ENCODE results near the gene LRP1B. TPM values are rescaled to one million over a fixed set of nuclear protein-coding genes. Genes with fewer than 3 reads are reported as not detected.

LRP1B gene
- total RNA-seq, 4 donors from 2014 or later, result 3.3 to 11.1 (median 4.6) TPM

- Histone ChIP-seq H3K36me3 (no peaks in the 10 kb centered on the region), H3K9me3 (no peaks in the 10 kb centered on the region), H3K4me3 (no peak overlapping the region), H3K27ac (no peak overlapping the region), H3K27me3 (no peaks in the 10 kb centered on the region), H3K4me1 (no peaks in the 10 kb centered on the region)
- in situ Hi-C loops (cut with MboI; ENCODE audit: low sequenced_read_pairs in 4 of 4) (no loop called here), intact Hi-C loops (cut with DNase I; ENCODE audit: low total_unique reads) (no loop called here)
- ATAC-seq, result no peak
- DNase-seq, result no peak
- TF ChIP-seq CTCF (IDR thresholded peaks at IDR 0.05 in 4 of 5, conservative IDR thresholded peaks at IDR 0.05 in 1 of 5) (no peak), POLR2A (IDR thresholded peaks at IDR 0.05) (no peak)
Measured at GRCh38 chr2:140994856-140995255, 1136.0 kb downstream of the LRP1B start.

GRCh38 chr2:140990416-140990815 lies 1140.4 kb downstream of the LRP1B start:
- Histone ChIP-seq H3K4me3 (no peak overlapping the region), H3K9me3 (no peaks in the 10 kb centered on the region), H3K27me3 (no peaks in the 10 kb centered on the region), H3K36me3 (no peaks in the 10 kb centered on the region), H3K27ac (no peak overlapping the region), H3K4me1 (no peaks in the 10 kb centered on the region)
- in situ Hi-C loops (cut with MboI; ENCODE audit: low sequenced_read_pairs in 4 of 4), result no loop called here
- intact Hi-C loops (cut with DNase I; ENCODE audit: low total_unique reads), result no loop called here
- DNase-seq (no peak), ATAC-seq (no peak)
- TF ChIP-seq CTCF (IDR thresholded peaks at IDR 0.05 in 4 of 5, conservative IDR thresholded peaks at IDR 0.05 in 1 of 5) (no peak), POLR2A (IDR thresholded peaks at IDR 0.05) (no peak)

- no peak overlapping the region for H3K4me3 ChIP-seq
- intact Hi-C loops (cut with DNase I; ENCODE audit: low total_unique reads) (no loop called here), in situ Hi-C loops (cut with MboI; ENCODE audit: low sequenced_read_pairs in 4 of 4) (no loop called here)
- TF ChIP-seq CTCF (IDR thresholded peaks at IDR 0.05 in 4 of 5, conservative IDR thresholded peaks at IDR 0.05 in 1 of 5), result no peak
- no peak for TF ChIP-seq POLR2A (IDR thresholded peaks at IDR 0.05)
- DNase-seq (no peak), ATAC-seq (no peak)
- H3K4me1 ChIP-seq, result no peaks in the 10 kb centered on the region
- H3K36me3 ChIP-seq, result no peaks in the 10 kb centered on the region
- H3K27ac ChIP-seq, result no peak overlapping the region
- no peaks in the 10 kb centered on the region for H3K27me3 ChIP-seq
- no peaks in the 10 kb centered on the region for H3K9me3 ChIP-seq
Measured at GRCh38 chr2:140988597-140988996, 1142.2 kb downstream of the LRP1B start.

- DNase-seq, result no peak
- TF ChIP-seq CTCF (IDR thresholded peaks at IDR 0.05 in 4 of 5, conservative IDR thresholded peaks at IDR 0.05 in 1 of 5), result no peak
- no peak for TF ChIP-seq POLR2A (IDR thresholded peaks at IDR 0.05)
- Histone ChIP-seq H3K27ac (no peak overlapping the region), H3K36me3 (no peaks in the 10 kb centered on the region), H3K4me1 (no peaks in the 10 kb centered on the region), H3K9me3 (no peaks in the 10 kb centered on the region), H3K27me3 (no peaks in the 10 kb centered on the region), H3K4me3 (no peak overlapping the region)
- in situ Hi-C loops (cut with MboI; ENCODE audit: low sequenced_read_pairs in 4 of 4), result no loop called here
- intact Hi-C loops (cut with DNase I; ENCODE audit: low total_unique reads), result no loop called here
- no peak for ATAC-seq
Measured at GRCh38 chr2:140986456-140986855, 1144.4 kb downstream of the LRP1B start.

GRCh38 chr2:140975237-140975636 lies 1155.6 kb downstream of the LRP1B start:
- in situ Hi-C loops (cut with MboI; ENCODE audit: low sequenced_read_pairs in 4 of 4), result no loop called here

More at GRCh38 chr2:140975237-140975636, 1155.6 kb downstream of the LRP1B start:
- Histone ChIP-seq H3K9me3 (no peaks in the 10 kb centered on the region), H3K27me3 (no peaks in the 10 kb centered on the region), H3K4me1 (no peaks in the 10 kb centered on the region), H3K27ac (no peak overlapping the region), H3K36me3 (no peaks in the 10 kb centered on the region), H3K4me3 (no peak overlapping the region)
- ATAC-seq (no peak), DNase-seq (no peak)
- intact Hi-C loops (cut with DNase I; ENCODE audit: low total_unique reads), result no loop called here
- TF ChIP-seq CTCF (IDR thresholded peaks at IDR 0.05 in 4 of 5, conservative IDR thresholded peaks at IDR 0.05 in 1 of 5) (no peak), POLR2A (IDR thresholded peaks at IDR 0.05) (no peak)
